Smooth muscle cell (in vitro differentiated cells): Measurements from ENCODE around the gene IGSF3. TPM values are rescaled to one million over a fixed set of nuclear protein-coding genes. Genes with fewer than 3 reads are reported as not detected.
"Not testable (repeated sequence)": the region's sequence is repeated elsewhere in the genome, so short reads cannot be mapped to it uniquely, and the experiment has no call there.

Experiments used
- DNase-seq: peaks from one replicate; lab custom pipeline; 2025; ENCODE audit not compliant: unreplicated experiment; lab: John Stamatoyannopoulos, UW
- H2AFZ ChIP-seq: fragments of 200-600 bp; sonication (generic); 2 replicates; pipeline ENCODE4 v1.6.0; 2016; ENCODE audit warnings: antibody characterized with exemption, low read depth, mild to moderate bottlenecking
- H3F3A ChIP-seq: fragments of 200-600 bp; sonication (generic); 2 replicates; pipeline ENCODE4 v1.6.0; 2017; ENCODE audit warnings: antibody characterized with exemption, low read depth
- H3K27ac ChIP-seq: fragments of 200-600 bp; sonication (generic); 2 replicates; pipeline ENCODE4 v1.5.1; 2016; ENCODE audit warnings: low read depth, mild to moderate bottlenecking
- H3K27me3 ChIP-seq: fragments of 200-600 bp; sonication (generic); 2 replicates; pipeline ENCODE4 v1.6.1; 2016; ENCODE audit warnings: low read depth, mild to moderate bottlenecking
- H3K36me3 ChIP-seq: fragments of 200-600 bp; sonication (generic); 2 replicates; pipeline ENCODE4 v1.5.1; 2016; ENCODE audit warnings: low read depth
- H3K4me1 ChIP-seq: fragments of 200-600 bp; sonication (generic); 2 replicates; pipeline ENCODE4 v1.5.1; 2016; ENCODE audit warnings: low read depth
- H3K4me2 ChIP-seq: fragments of 200-600 bp; sonication (generic); 2 replicates; pipeline ENCODE4 v1.6.0; 2016; ENCODE audit warnings: mild to moderate bottlenecking
- H3K4me3 ChIP-seq: fragments of 200-600 bp; sonication (generic); 2 replicates; pipeline ENCODE4 v1.5.1; 2016; ENCODE audit warnings: mild to moderate bottlenecking
- H3K79me2 ChIP-seq: fragments of 200-600 bp; sonication (generic); 2 replicates; pipeline ENCODE4 v1.6.0; 2016; ENCODE audit warnings: low read depth, mild to moderate bottlenecking
- H3K9ac ChIP-seq: fragments of 200-600 bp; sonication (generic); 2 replicates; pipeline ENCODE4 v1.6.0; 2016; ENCODE audit warnings: low read depth
- H3K9me3 ChIP-seq: fragments of 200-600 bp; sonication (generic); replicated peaks from 2 replicates; pipeline ENCODE4 v1.5.1; 2016; ENCODE audit warnings: low read depth
- H4K20me1 ChIP-seq: fragments of 200-600 bp; sonication (generic); 2 replicates; pipeline ENCODE4 v1.6.0; 2016; ENCODE audit warnings: low read depth
- CTCF ChIP-seq: fragments of 200-600 bp; sonication (generic); IDR thresholded peaks from 2 replicates; pipeline ENCODE4 v1.5.1; 2017; ENCODE audit warnings: borderline replicate concordance, mild to moderate bottlenecking, antibody characterized with exemption; ENCODE audit not compliant: insufficient read depth, poor library complexity, severe bottlenecking
- WGBS: methylation state at CpG from one replicate; pipeline ENCODE4 v1.1.7; 2016; ENCODE audit warnings: low lambda C conversion rate; 5-methylcytosine and 5-hydroxymethylcytosine counted together
- polyA plus RNA-seq: library from polyadenylated mRNA; unstranded; fragments of >200 nt; fragmentation: Nextera tagmentation; extraction: Ambion mirVana; gene quantifications from 2 replicates; pipeline ENCODE4 v1.2.1, GENCODE V29; 2016
- total RNA-seq: library from RNA; depleted of rRNA; stranded (reverse); fragments of >200 nt; gene quantifications from 2 replicates; pipeline ENCODE4 v1.2.3, GENCODE V29; 2014

Gene IGSF3
- total and polyA plus RNA-seq, 2 experiments from 2014 or later, result 11.9 to 28.4 TPM

GRCh38 chr1:116631996-116632925, 35.3 kb downstream of the IGSF3 start:
- H3K4me2 ChIP-seq, result peak overlapping the region; percentile 47
- H3K9ac ChIP-seq, H3K27me3 ChIP-seq, H3K36me3 ChIP-seq, H3K9me3 ChIP-seq, H3F3A ChIP-seq, H2AFZ ChIP-seq, H3K4me3 ChIP-seq, DNase-seq, H3K79me2 ChIP-seq, H4K20me1 ChIP-seq: not testable (repeated sequence)
- H3K27ac ChIP-seq, result peak overlapping the region; percentile 39
- peaks cover 26% of the 10 kb centered on the region for H3K4me1 ChIP-seq
- whole genome bisulfite sequencing, result 23% methylated on average over 10 of the region's 10 CpGs

GRCh38 chr1:116631554-116631953, 36.0 kb downstream of the IGSF3 start:
- not testable (repeated sequence) for H3K36me3 ChIP-seq, H3K79me2 ChIP-seq, DNase-seq

GRCh38 chr1:116630057-116630456, 37.5 kb downstream of the IGSF3 start:
- not testable (repeated sequence) for H3K4me2 ChIP-seq, H3K4me3 ChIP-seq, H2AFZ ChIP-seq, H3K9ac ChIP-seq, DNase-seq, H3K79me2 ChIP-seq, H3K9me3 ChIP-seq, H3F3A ChIP-seq, H4K20me1 ChIP-seq, H3K36me3 ChIP-seq, H3K27ac ChIP-seq, H3K27me3 ChIP-seq
- peak; percentile 18 for TF ChIP-seq CTCF
- 83% methylated on average over 2 of the region's 2 CpGs for WGBS
- peaks cover 28% of the 10 kb centered on the region for H3K4me1 ChIP-seq

More at GRCh38 chr1:116631554-116631953, 36.0 kb downstream of the IGSF3 start:
- peaks cover 28% of the 10 kb centered on the region for H3K4me1 ChIP-seq
- not testable (repeated sequence) for H3K9ac ChIP-seq, H3K9me3 ChIP-seq, H3K27me3 ChIP-seq, H3K27ac ChIP-seq, H3F3A ChIP-seq, H4K20me1 ChIP-seq, H2AFZ ChIP-seq, H3K4me3 ChIP-seq, H3K4me2 ChIP-seq
- 69% methylated on average over 2 of the region's 2 CpGs for WGBS

- not testable (repeated sequence) for H3K9ac ChIP-seq, H2AFZ ChIP-seq, H3K4me3 ChIP-seq, H3K36me3 ChIP-seq, DNase-seq, H3K27me3 ChIP-seq, H3F3A ChIP-seq, H4K20me1 ChIP-seq, H3K79me2 ChIP-seq, H3K4me2 ChIP-seq, H3K27ac ChIP-seq, H3K9me3 ChIP-seq
- WGBS, result 92% methylated on average over 2 of the region's 2 CpGs
- H3K4me1 ChIP-seq, result peaks cover 28% of the 10 kb centered on the region
Measured at GRCh38 chr1:116629441-116629840, 38.1 kb downstream of the IGSF3 start.

GRCh38 chr1:116628448-116628847, 39.1 kb downstream of the IGSF3 start:
- H2AFZ ChIP-seq, result no peak overlapping the region
- H3K79me2 ChIP-seq, result no peaks in the 10 kb centered on the region
- H3F3A ChIP-seq, result peaks cover 4% of the 10 kb centered on the region
- no peak overlapping the region for H3K9ac ChIP-seq
- no peak for TF ChIP-seq CTCF
- H3K4me1 ChIP-seq, result peaks cover 28% of the 10 kb centered on the region
- no peaks in the 10 kb centered on the region for H3K27me3 ChIP-seq
- WGBS, result 56% methylated on average over 4 of the region's 4 CpGs
- no peaks in the 10 kb centered on the region for H3K9me3 ChIP-seq
- peak overlapping the region; percentile 45 for H3K27ac ChIP-seq
- no peak overlapping the region for H3K4me2 ChIP-seq
- H3K4me3 ChIP-seq, result no peak overlapping the region
- H4K20me1 ChIP-seq, result peaks cover 4% of the 10 kb centered on the region
- no peaks in the 10 kb centered on the region for H3K36me3 ChIP-seq
- DNase-seq, result no peak

GRCh38 chr1:116627357-116627756, 40.2 kb downstream of the IGSF3 start:
- 56% methylated on average over 7 of the region's 7 CpGs for WGBS
- H3K9me3 ChIP-seq, H3K9ac ChIP-seq, H3K79me2 ChIP-seq, H2AFZ ChIP-seq, H4K20me1 ChIP-seq, H3K36me3 ChIP-seq, DNase-seq, H3K27me3 ChIP-seq, H3K4me3 ChIP-seq, H3F3A ChIP-seq: not testable (repeated sequence)
- H3K4me2 ChIP-seq, result peak overlapping the region; percentile 74
- H3K27ac ChIP-seq, result peak overlapping the region; percentile 45
- H3K4me1 ChIP-seq, result peaks cover 20% of the 10 kb centered on the region

- not testable (repeated sequence) for H3K36me3 ChIP-seq, H3F3A ChIP-seq, H3K27me3 ChIP-seq, H3K79me2 ChIP-seq, H3K4me3 ChIP-seq, H4K20me1 ChIP-seq, DNase-seq, H2AFZ ChIP-seq, H3K9ac ChIP-seq, H3K9me3 ChIP-seq
- peak overlapping the region; percentile 45 for H3K27ac ChIP-seq
- WGBS, result 8% methylated on average over 7 of the region's 7 CpGs
- H3K4me2 ChIP-seq, result peak overlapping the region; percentile 74
- peaks cover 17% of the 10 kb centered on the region for H3K4me1 ChIP-seq
Measured at GRCh38 chr1:116626915-116627314, 40.6 kb downstream of the IGSF3 start.
